ENCODE data around the gene ANKRD33. TPM values are rescaled to one million over a fixed set of nuclear protein-coding genes. Genes with fewer than 3 reads are reported as not detected.

The ANKRD33 gene
- total RNA-seq, 1 experiment from 2014 or later: 0.81 TPM

DNA sequence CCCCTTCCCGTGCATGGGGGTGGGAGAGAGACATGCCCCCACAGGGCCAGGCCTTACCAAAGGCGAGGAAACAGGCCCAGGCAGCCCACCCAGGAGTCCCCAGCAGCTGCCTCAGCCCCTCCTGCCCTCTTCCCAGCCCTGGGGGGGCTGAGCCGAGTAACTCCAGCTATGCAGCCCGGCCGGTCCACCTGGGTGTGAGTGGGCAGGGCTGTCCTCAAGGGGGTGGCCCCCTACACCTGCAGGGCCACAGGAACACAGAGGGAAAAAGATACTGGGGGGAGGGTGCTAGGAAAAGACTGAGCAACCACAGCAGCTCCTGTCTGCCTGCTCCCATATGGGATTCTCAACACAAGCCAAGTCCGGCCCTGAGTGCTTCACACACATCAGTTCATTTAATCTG, 46.9 kb upstream of the ANKRD33 start:
- H3K36me3 Mint-ChIP-seq (ENCODE audit: insufficient read depth in 1 of 3, low read depth in 3 of 3): peaks cover 0 to 14% (median 9%) of the 10 kb centered on the region in 3 experiments; a peak in 4 of 7 replicates
- Histone ChIP-seq H4K20me1 (ENCODE audit: control insufficient read depth, insufficient read depth, insufficient read length) (no peaks in the 10 kb centered on the region), H2BK12ac (ENCODE audit: insufficient read length, low read depth, low read length) (no peak overlapping the region), H2AFZ (ENCODE audit: low read length) (no peak overlapping the region), H4K5ac (ENCODE audit: insufficient read length, low read depth, low read length) (no peak overlapping the region), H3K9ac (ENCODE audit: extremely low read depth, insufficient read length, low read length) (no peak overlapping the region), H2BK15ac (ENCODE audit: low read depth, low read length) (no peak overlapping the region), H3K23ac (ENCODE audit: insufficient read length, low read depth, low read length) (no peak overlapping the region), H4K91ac (ENCODE audit: insufficient read length, low read depth, low read length) (no peak overlapping the region), H2BK20ac (ENCODE audit: low read depth, low read length, poor library complexity, severe bottlenecking) (no peak overlapping the region), H3K27me3 (ENCODE audit: insufficient read depth, low read length) (no peaks in the 10 kb centered on the region), H3K79me1 (ENCODE audit: insufficient read depth, low read depth, low read length, poor library complexity, severe bottlenecking) (no peaks in the 10 kb centered on the region), H3K9me3 (ENCODE audit: control insufficient read depth, low read depth, low read length) (no peaks in the 10 kb centered on the region), H3K4ac (ENCODE audit: low read depth, low read length) (no peak overlapping the region), H3K14ac (ENCODE audit: insufficient read depth, low read length) (no peak overlapping the region), H2BK120ac (ENCODE audit: low read depth, low read length, poor library complexity, severe bottlenecking) (no peak overlapping the region), H4K8ac (replicated peaks; ENCODE audit: insufficient read length, low read depth, low read length) (no peak overlapping the region), H3K23me2 (ENCODE audit: insufficient read length, low read depth, low read length, poor library complexity, severe bottlenecking) (no peaks in the 10 kb centered on the region), H3K4me2 (ENCODE audit: insufficient read depth, insufficient read length, low read length) (no peak overlapping the region), H3K56ac (ENCODE audit: insufficient read length, low read depth, low read length) (no peak overlapping the region), H3K18ac (ENCODE audit: insufficient read length, low read depth, low read length) (no peak overlapping the region), H2BK5ac (ENCODE audit: insufficient read length, low read length) (no peak overlapping the region), H3K79me2 (ENCODE audit: insufficient read depth, low read length) (no peaks in the 10 kb centered on the region), H3K27ac (ENCODE audit: insufficient read length, low read depth, low read length) (no peak overlapping the region), H3T11ph (ENCODE audit: low read length) (no peak overlapping the region), H2AK5ac (ENCODE audit: insufficient read length, low read length) (no peak overlapping the region), H3K4me1 (ENCODE audit: insufficient read depth, low read length) (no peaks in the 10 kb centered on the region; the same call in 1 of the 2 replicates)
- peaks cover 63 to 80% of the 10 kb centered on the region in 2 experiments for H3K4me1 Mint-ChIP-seq
- no peak overlapping the region for H3K27ac Mint-ChIP-seq
- no peak overlapping the region for H3K4me3 Mint-ChIP-seq
- DNase-seq: no peak
- H3K27me3 Mint-ChIP-seq (ENCODE audit: low read depth): peaks cover 37% of the 10 kb centered on the region
- TF ChIP-seq, protein P1, sequence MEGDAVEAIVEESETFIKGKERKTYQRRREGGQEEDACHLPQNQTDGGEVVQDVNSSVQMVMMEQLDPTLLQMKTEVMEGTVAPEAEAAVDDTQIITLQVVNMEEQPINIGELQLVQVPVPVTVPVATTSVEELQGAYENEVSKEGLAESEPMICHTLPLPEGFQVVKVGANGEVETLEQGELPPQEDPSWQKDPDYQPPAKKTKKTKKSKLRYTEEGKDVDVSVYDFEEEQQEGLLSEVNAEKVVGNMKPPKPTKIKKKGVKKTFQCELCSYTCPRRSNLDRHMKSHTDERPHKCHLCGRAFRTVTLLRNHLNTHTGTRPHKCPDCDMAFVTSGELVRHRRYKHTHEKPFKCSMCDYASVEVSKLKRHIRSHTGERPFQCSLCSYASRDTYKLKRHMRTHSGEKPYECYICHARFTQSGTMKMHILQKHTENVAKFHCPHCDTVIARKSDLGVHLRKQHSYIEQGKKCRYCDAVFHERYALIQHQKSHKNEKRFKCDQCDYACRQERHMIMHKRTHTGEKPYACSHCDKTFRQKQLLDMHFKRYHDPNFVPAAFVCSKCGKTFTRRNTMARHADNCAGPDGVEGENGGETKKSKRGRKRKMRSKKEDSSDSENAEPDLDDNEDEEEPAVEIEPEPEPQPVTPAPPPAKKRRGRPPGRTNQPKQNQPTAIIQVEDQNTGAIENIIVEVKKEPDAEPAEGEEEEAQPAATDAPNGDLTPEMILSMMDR (conservative IDR thresholded peaks at IDR 0.05): no peak
- no peaks in the 10 kb centered on the region for H3K9me3 Mint-ChIP-seq
- WGBS (ENCODE audit: extremely low coverage, insufficient read length, low lambda C conversion rate): no CpG with 5 or more reads among the region's 6 CpGs

Data from H9 (cell line).